GM15510 (cell line): ENCODE results near the gene RNF175.

Experiments used
- POLR2A ChIP-seq: IDR thresholded peaks from 3 replicates; pipeline ENCODE4 v1.6.1; 2011; ENCODE audit warnings: borderline replicate concordance; ENCODE audit not compliant: insufficient read length; ENCODE audit errors: extremely low read depth

RNF175 gene

GRCh38 chr4:153771046-153771445, 11.2 kb upstream of the RNF175 start:
- TF ChIP-seq POLR2A, result no peak

GRCh38 chr4:153766758-153767157, 6.9 kb upstream of the RNF175 start:
- no peak for TF ChIP-seq POLR2A

GRCh38 chr4:153765894-153766293, 6.1 kb upstream of the RNF175 start:
- no peak for TF ChIP-seq POLR2A

- no peak for TF ChIP-seq POLR2A
Measured at GRCh38 chr4:153764601-153765368, 5.0 kb upstream of the RNF175 start.

- no peak for TF ChIP-seq POLR2A
Measured at GRCh38 chr4:153763404-153763803, 3.6 kb upstream of the RNF175 start.

GRCh38 chr4:153758688-153759406, 977 bp downstream of the RNF175 start:
- TF ChIP-seq POLR2A, result no peak

- TF ChIP-seq POLR2A, result no peak
Measured at GRCh38 chr4:153758136-153758535, 1.7 kb downstream of the RNF175 start.

- no peak for TF ChIP-seq POLR2A
Measured at GRCh38 chr4:153757407-153757806, 2.4 kb downstream of the RNF175 start.

- TF ChIP-seq POLR2A, result no peak
Measured at GRCh38 chr4:153755186-153755585, 4.6 kb downstream of the RNF175 start.

GRCh38 chr4:153750197-153750817, 9.5 kb downstream of the RNF175 start:
- no peak for TF ChIP-seq POLR2A

GRCh38 chr4:153748378-153748777, 11.4 kb downstream of the RNF175 start:
- no peak for TF ChIP-seq POLR2A

- no peak for TF ChIP-seq POLR2A
Measured at GRCh38 chr4:153747406-153747955, 12.3 kb downstream of the RNF175 start.

- TF ChIP-seq POLR2A, result no peak
Measured at GRCh38 chr4:153745651-153746050, 14.2 kb downstream of the RNF175 start.

- TF ChIP-seq POLR2A, result no peak
Measured at GRCh38 chr4:153741541-153741940, 18.3 kb downstream of the RNF175 start.

GRCh38 chr4:153735906-153736461, 23.8 kb downstream of the RNF175 start:
- no peak for TF ChIP-seq POLR2A

- TF ChIP-seq POLR2A, result no peak
Measured at GRCh38 chr4:153733751-153734448, 25.9 kb downstream of the RNF175 start.
